HG03108 (cell line): ENCODE measurements around the gene MMP12.
"Not testable (repeated sequence)": the region's sequence is repeated elsewhere in the genome, so short reads cannot be mapped to it uniquely, and the experiment has no call there.

Experiments
- ATAC-seq: cut with Tn5 transposase; IDR thresholded peaks from one replicate; pipeline ENCODE4 v1.9.1; 2021; ENCODE audit warnings: moderate library complexity; ENCODE audit not compliant: unreplicated experiment

The MMP12 gene

GRCh38 chr11:102874852-102875251 is at the start of gene MMP12:
Gene MMP12 (minus strand): TSS chr11:102874982. CDS start chr11:102874937, 45 bp downstream.
- ATAC-seq = no peak

GRCh38 chr11:102921587-102922220 is 46.9 kb upstream of the MMP12 start:
- ATAC-seq = no peak

- peak; percentile 78 for ATAC-seq
Measured at GRCh38 chr11:102920118-102920684, 45.4 kb upstream of the MMP12 start.

- ATAC-seq = no peak
Measured at GRCh38 chr11:102915044-102915375, 40.2 kb upstream of the MMP12 start.

- ATAC-seq = no peak
Measured at GRCh38 chr11:102914238-102915043, 39.7 kb upstream of the MMP12 start.

- ATAC-seq = no peak
Measured at GRCh38 chr11:102912482-102912830, 37.7 kb upstream of the MMP12 start.

- ATAC-seq = no peak
Measured at GRCh38 chr11:102911758-102912481, 37.1 kb upstream of the MMP12 start.

- ATAC-seq = not testable (repeated sequence)
Measured at GRCh38 chr11:102905848-102906247, 31.1 kb upstream of the MMP12 start.

GRCh38 chr11:102903895-102904294 is 29.1 kb upstream of the MMP12 start:
- not testable (repeated sequence) for ATAC-seq

- ATAC-seq = no peak
Measured at GRCh38 chr11:102900346-102900745, 25.6 kb upstream of the MMP12 start.

GRCh38 chr11:102891736-102892135 is 17.0 kb upstream of the MMP12 start:
- no peak for ATAC-seq

- ATAC-seq = no peak
Measured at GRCh38 chr11:102886999-102887398, 12.2 kb upstream of the MMP12 start.

GRCh38 chr11:102883141-102883540 is 8.4 kb upstream of the MMP12 start:
- ATAC-seq = no peak

- ATAC-seq = peak; percentile 71
Measured at GRCh38 chr11:102882389-102883024, 7.7 kb upstream of the MMP12 start.

- ATAC-seq = no peak
Measured at GRCh38 chr11:102879801-102880200, 5.0 kb upstream of the MMP12 start.

- ATAC-seq = no peak
Measured at GRCh38 chr11:102878595-102878994, 3.8 kb upstream of the MMP12 start.

- not testable (repeated sequence) for ATAC-seq
Measured at GRCh38 chr11:102869354-102869964, 5.3 kb downstream of the MMP12 start.

GRCh38 chr11:102868339-102868738 is 6.4 kb downstream of the MMP12 start:
- no peak for ATAC-seq

GRCh38 chr11:102864724-102865123 is 10.1 kb downstream of the MMP12 start:
- ATAC-seq = no peak

- ATAC-seq = no peak
Measured at GRCh38 chr11:102853956-102854355, 20.8 kb downstream of the MMP12 start.

GRCh38 chr11:102853055-102853454 is 21.7 kb downstream of the MMP12 start:
- ATAC-seq = no peak
